GM23338 (cell line): ENCODE measurements around the gene RAB42. TPM values are rescaled to one million over a fixed set of nuclear protein-coding genes. Genes with fewer than 3 reads are reported as not detected.

ENCODE experiments used
- ATAC-seq: fragments of 200-7000 bp; cut with Tn5 transposase; 3 replicates; pipeline ENCODE4 v1.9.1; 2020
- DNase-seq: peaks from one replicate; pipeline ENCODE4 v3.0.0-alpha.2; 2015; ENCODE audit warnings: low spot score
- H2AFZ ChIP-seq: fragments of 200-600 bp; sonication (generic); 2 replicates; pipeline ENCODE4 v1.8.0; 2016; ENCODE audit warnings: antibody characterized with exemption, mild to moderate bottlenecking, moderate library complexity
- H3F3A ChIP-seq: fragments of 200-600 bp; sonication (generic); replicated peaks from 2 replicates; pipeline ENCODE4 v1.8.0; 2017; ENCODE audit warnings: antibody characterized with exemption, mixed run types, low read depth
- H3K27ac ChIP-seq: fragments of 200-600 bp; sonication (generic); 2 replicates; pipeline ENCODE4 v1.6.1; 2016; ENCODE audit warnings: low read depth
- H3K27me3 ChIP-seq: fragments of 200-600 bp; sonication (generic); 2 replicates; pipeline ENCODE4 v1.8.0; 2016; ENCODE audit warnings: mild to moderate bottlenecking, mixed run types, moderate library complexity; ENCODE audit not compliant: insufficient read depth
- H3K36me3 ChIP-seq: fragments of 200-600 bp; sonication (generic); 2 replicates; pipeline ENCODE4 v1.8.0; 2016; ENCODE audit warnings: mild to moderate bottlenecking; ENCODE audit not compliant: insufficient read depth
- H3K4me1 ChIP-seq: fragments of 200-600 bp; sonication (generic); 2 replicates; pipeline ENCODE4 v1.8.0; 2016; ENCODE audit warnings: mild to moderate bottlenecking, moderate library complexity; ENCODE audit not compliant: insufficient read depth
- H3K4me2 ChIP-seq: fragments of 200-600 bp; sonication (generic); 2 replicates; pipeline ENCODE4 v1.7.1; 2017; ENCODE audit warnings: mixed run types
- H3K4me3 ChIP-seq: fragments of 200-600 bp; sonication (generic); 2 replicates; pipeline ENCODE4 v1.6.1; 2016; ENCODE audit warnings: mixed run types
- H3K79me2 ChIP-seq: fragments of 200-600 bp; sonication (generic); replicated peaks from 2 replicates; pipeline ENCODE4 v1.8.0; 2017; ENCODE audit warnings: mild to moderate bottlenecking; ENCODE audit not compliant: insufficient read depth
- H3K9me2 ChIP-seq: fragments of 200-600 bp; sonication (generic); 2 replicates; pipeline ENCODE4 v1.8.0; 2017; ENCODE audit not compliant: insufficient read depth
- H4K20me1 ChIP-seq: fragments of 200-600 bp; sonication (generic); replicated peaks from 2 replicates; pipeline ENCODE4 v1.8.0; 2017; ENCODE audit warnings: mild to moderate bottlenecking; ENCODE audit not compliant: insufficient read depth
- H3K27ac Mint-ChIP-seq: 2 replicates; pipeline ENCODE4 v1.8.0; 2020; ENCODE audit warnings: inconsistent platforms, mild to moderate bottlenecking, moderate library complexity, mixed read lengths
- H3K27me3 Mint-ChIP-seq: 3 replicates; pipeline ENCODE4 v1.8.0; 2022; ENCODE audit warnings: low read depth, mild to moderate bottlenecking, moderate library complexity, mixed read lengths, inconsistent platforms; ENCODE audit not compliant: insufficient read depth, poor library complexity
- H3K36me3 Mint-ChIP-seq: 3 replicates; pipeline ENCODE4 v1.8.0; 2021; ENCODE audit warnings: low read depth, mild to moderate bottlenecking, inconsistent platforms, moderate library complexity, mixed read lengths
- H3K4me1 Mint-ChIP-seq: 3 replicates; pipeline ENCODE4 v1.8.0; 2020; ENCODE audit warnings: mild to moderate bottlenecking, inconsistent platforms, mixed read lengths
- H3K4me3 Mint-ChIP-seq: 3 replicates; pipeline ENCODE4 v1.8.0; 2021; ENCODE audit warnings: moderate library complexity, mild to moderate bottlenecking, inconsistent platforms, mixed read lengths
- H3K9me3 Mint-ChIP-seq: 3 replicates; pipeline ENCODE4 v1.8.0; 2020; ENCODE audit warnings: moderate library complexity, mild to moderate bottlenecking, inconsistent platforms, mixed read lengths
- CREB1 ChIP-seq: fragments of 250-450 bp; sonication (Bioruptor Pico); IDR thresholded peaks from 2 replicates; pipeline ENCODE4 v1.5.0; 2020; ENCODE audit warnings: low read depth, mild to moderate bottlenecking, moderate library complexity
- CTCF ChIP-seq, 2 experiments: fragments of 200-600 bp in 1 of 2; sonication (generic) in 1 of 2; conservative IDR thresholded peaks; 2 replicates each; pipeline versions ENCODE4 v1.5.1 to v1.6.1; 2016 to 2017; ENCODE audit warnings: antibody characterized with exemption in 2 of 2, low read depth in 2 of 2, mild to moderate bottlenecking in 2 of 2, moderate library complexity in 1 of 2
- ETS1 ChIP-seq: IDR thresholded peaks from 2 replicates; pipeline ENCODE4 v1.6.1; 2016; ENCODE audit warnings: antibody characterized with exemption
- EZH2 ChIP-seq: fragments of 200-600 bp; sonication (generic); IDR thresholded peaks from one replicate; pipeline ENCODE4 v1.8.0; 2017; ENCODE audit warnings: antibody characterized with exemption, mild to moderate bottlenecking, low read depth; ENCODE audit not compliant: unreplicated experiment
- EZH2phosphoT487 ChIP-seq: fragments of 200-600 bp; sonication (generic); IDR thresholded peaks from one replicate; pipeline ENCODE4 v1.8.1; 2018; ENCODE audit warnings: antibody characterized with exemption; ENCODE audit not compliant: unreplicated experiment
- JUNB ChIP-seq: IDR thresholded peaks from one replicate; pipeline ENCODE4 v1.6.1; 2016; ENCODE audit warnings: antibody characterized with exemption; ENCODE audit not compliant: unreplicated experiment
- NANOG ChIP-seq: IDR thresholded peaks from 2 replicates; pipeline ENCODE4 v1.6.1; 2016; ENCODE audit warnings: antibody characterized with exemption, borderline replicate concordance
- POLR2AphosphoS5 ChIP-seq: IDR thresholded peaks from 2 replicates; pipeline ENCODE4 v1.6.1; 2016; ENCODE audit warnings: antibody characterized with exemption, low read depth
- REST ChIP-seq: IDR thresholded peaks from one replicate; pipeline ENCODE4 v1.6.1; 2018; ENCODE audit warnings: antibody characterized with exemption; ENCODE audit not compliant: unreplicated experiment
- STAT1 ChIP-seq: IDR thresholded peaks from one replicate; pipeline ENCODE4 v1.6.1; 2016; ENCODE audit warnings: antibody characterized with exemption; ENCODE audit not compliant: unreplicated experiment
- ZNF114 ChIP-seq: fragments of 250-450 bp; sonication (Bioruptor Pico); IDR thresholded peaks from 2 replicates; pipeline ENCODE4 v1.5.0; 2020; ENCODE audit warnings: mild to moderate bottlenecking, moderate library complexity
- ZNF331 ChIP-seq: fragments of 250-450 bp; sonication (Bioruptor Pico); IDR thresholded peaks from 2 replicates; pipeline ENCODE4 v1.5.0; 2020; ENCODE audit warnings: low read depth, mild to moderate bottlenecking, moderate library complexity
- ZNF462 ChIP-seq: fragments of 250-450 bp; sonication (Bioruptor Pico); IDR thresholded peaks from 2 replicates; pipeline ENCODE4 v1.5.0; 2020; ENCODE audit warnings: mild to moderate bottlenecking, moderate library complexity
- polyA plus RNA-seq: library from polyadenylated mRNA; unstranded; fragments of >200 nt; fragmentation: Nextera tagmentation; extraction: Ambion mirVana; gene quantifications from 2 replicates; pipeline ENCODE4 v1.2.1, GENCODE V29; 2016
- total RNA-seq: library from RNA; depleted of rRNA; stranded (reverse); fragments of >200 nt; shearing (Covaris generic); gene quantifications from 2 replicates; pipeline ENCODE4 v1.2.3, GENCODE V29; 2014

Gene RAB42
- total and polyA plus RNA-seq, 2 experiments from 2014 or later: 13.0 to 17.7 TPM

GRCh38 chr1:28560886-28561285 lies 31.2 kb upstream of the RAB42 start:
- peaks cover 69% of the 10 kb centered on the region for H3K36me3 Mint-ChIP-seq
- H3K4me1 Mint-ChIP-seq: no peaks in the 10 kb centered on the region
- no peak for ATAC-seq

More at GRCh38 chr1:28560886-28561285, 31.2 kb upstream of the RAB42 start:
- H2AFZ ChIP-seq: no peak overlapping the region
- TF ChIP-seq ZNF462 (CRISPR knock-in tag) (no peak), ZNF331 (no peak), ETS1 (no peak), REST (no peak), NANOG (no peak), ZNF114 (CRISPR knock-in tag) (no peak), CTCF (conservative IDR thresholded peaks at IDR 0.05; ENCODE audit: low read depth in 2 of 2) (no peak), CREB1 (CRISPR knock-in tag) (no peak), POLR2AphosphoS5 (no peak), EZH2 (no peak), JUNB (no peak), EZH2phosphoT487 (no peak), STAT1 (no peak)
- no peaks in the 10 kb centered on the region for H3K27me3 ChIP-seq
- peaks cover 4% of the 10 kb centered on the region for H3K27me3 Mint-ChIP-seq
- H3K4me2 ChIP-seq: no peak overlapping the region
- H3K79me2 ChIP-seq: no peaks in the 10 kb centered on the region
- no peak for DNase-seq
- H3F3A ChIP-seq: peaks cover 3% of the 10 kb centered on the region; the same call in 1 of the 2 replicates
- no peaks in the 10 kb centered on the region for H3K4me1 ChIP-seq
- H3K27ac Mint-ChIP-seq: no peak overlapping the region
- no peaks in the 10 kb centered on the region for H3K9me2 ChIP-seq
- no peak overlapping the region for H3K27ac ChIP-seq
- peaks cover 37% of the 10 kb centered on the region for H3K36me3 ChIP-seq
- H3K4me3 Mint-ChIP-seq: no peak overlapping the region
- no peaks in the 10 kb centered on the region; the same call in 1 of the 2 replicates for H4K20me1 ChIP-seq
- no peaks in the 10 kb centered on the region for H3K9me3 Mint-ChIP-seq
- H3K4me3 ChIP-seq: no peak overlapping the region
